ENCODE results near the gene SLC17A7.

SLC17A7 gene

GRCh38 chr19:49390929-49391359, 50.4 kb downstream of the SLC17A7 start:
- POLR2A ChIA-PET (ENCODE audit: low non-redundant PET), result interaction anchor here (0.6 kb wide), 1 partner anchor 124 kb away, joined by 3 read pairs; no protein-coding TSS in a partner anchor
- no peak for DNase-seq (ENCODE audit: low spot score)

GRCh38 chr19:49390131-49390928, 51.0 kb downstream of the SLC17A7 start:
- TF ChIP-seq CTCF (conservative IDR thresholded peaks at IDR 0.05; ENCODE audit: low read depth), result no peak
- no peak overlapping the region for H3K27ac ChIP-seq
- POLR2A ChIA-PET (ENCODE audit: low non-redundant PET), result no interaction called here
- DNase-seq (ENCODE audit: low spot score), result no peak
- CTCF ChIA-PET, result interaction anchor here (0.6 to 2.2 kb wide), 5 partner anchors 8 to 708 kb away, joined by 3 to 17 read pairs (median 3); no protein-coding TSS in a partner anchor

More at GRCh38 chr19:49390929-49391359, 50.4 kb downstream of the SLC17A7 start:
- TF ChIP-seq CTCF (conservative IDR thresholded peaks at IDR 0.05; ENCODE audit: low read depth), result no peak
- CTCF ChIA-PET, result interaction anchor here (0.6 to 2.4 kb wide), 8 partner anchors 8 to 709 kb away, joined by 3 to 17 read pairs (median 4); no protein-coding TSS in a partner anchor
- no peak overlapping the region for H3K27ac ChIP-seq

GRCh38 chr19:49389406-49389805, 51.9 kb downstream of the SLC17A7 start:
- no peak overlapping the region for H3K27ac ChIP-seq
- DNase-seq (ENCODE audit: low spot score), result no peak
- POLR2A ChIA-PET (ENCODE audit: low non-redundant PET), result no interaction called here
- TF ChIP-seq CTCF (conservative IDR thresholded peaks at IDR 0.05; ENCODE audit: low read depth), result no peak
- CTCF ChIA-PET, result interaction anchor here (0.6 kb wide), 1 partner anchor 60 kb away, joined by 3 read pairs; no protein-coding TSS in a partner anchor

GRCh38 chr19:49387936-49388372, 53.4 kb downstream of the SLC17A7 start, which contains the start of gene KASH5:
Gene KASH5, plus strand, starts transcription at chr19:49388249. Its CDS starts 2,635 bp downstream, at chr19:49390884.
- ChIA-PET CTCF (interaction anchor here (0.6 kb wide), 1 partner anchor 19 kb away, joined by 3 read pairs; no protein-coding TSS in a partner anchor), POLR2A (ENCODE audit: low non-redundant PET) (interaction anchor here (0.6 kb wide), 2 partner anchors 18 to 34 kb away, joined by 3 to 4 read pairs; no protein-coding TSS in a partner anchor)
- no peak for TF ChIP-seq CTCF (conservative IDR thresholded peaks at IDR 0.05; ENCODE audit: low read depth)
- H3K27ac ChIP-seq, result peak within 1 kb of the TSS; percentile 18; the same call in 1 of the 2 replicates
- peak; percentile 87 for DNase-seq (ENCODE audit: low spot score)

- CTCF ChIA-PET, result interaction anchor here (1.6 kb wide), 1 partner anchor 8 kb away, joined by 17 read pairs; no protein-coding TSS in a partner anchor
- TF ChIP-seq CTCF (conservative IDR thresholded peaks at IDR 0.05; ENCODE audit: low read depth), result no peak
- no peak for DNase-seq (ENCODE audit: low spot score)
- H3K27ac ChIP-seq, result no peak overlapping the region
- POLR2A ChIA-PET (ENCODE audit: low non-redundant PET), result no interaction called here
Observed at GRCh38 chr19:49383599-49383998, 57.7 kb downstream of the SLC17A7 start.

GRCh38 chr19:49382639-49383038, 58.7 kb downstream of the SLC17A7 start:
- no peak for DNase-seq (ENCODE audit: low spot score)
- no peak for TF ChIP-seq CTCF (conservative IDR thresholded peaks at IDR 0.05; ENCODE audit: low read depth)
- no peak overlapping the region for H3K27ac ChIP-seq
- POLR2A ChIA-PET (ENCODE audit: low non-redundant PET), result no interaction called here
- CTCF ChIA-PET, result interaction anchor here (1.6 kb wide), 1 partner anchor 9 kb away, joined by 17 read pairs; no protein-coding TSS in a partner anchor
